Mesenchymal stem cell (in vitro differentiated cells and primary cell): ENCODE results near the gene SNRNP48.
A peak's percentile ranks its signal among the peaks of the same experiment; 100 is the strongest.

ENCODE experiments used
- DNase-seq: peaks from one replicate; pipeline ENCODE4 v3.0.0-alpha.2; 2013
- H2AFZ ChIP-seq: one replicate; pipeline ENCODE4 v1.6.1; 2013; ENCODE audit warnings: low read depth, mild to moderate bottlenecking, control low read depth, inconsistent platforms, low read length, moderate library complexity
- H2AK5ac ChIP-seq: 2 replicates; pipeline ENCODE4 v1.6.1; 2013; ENCODE audit warnings: low read length, moderate library complexity, mild to moderate bottlenecking, inconsistent platforms; ENCODE audit not compliant: severe bottlenecking
- H2BK120ac ChIP-seq: one replicate; pipeline ENCODE4 v1.6.1; 2013; ENCODE audit warnings: low read depth, mild to moderate bottlenecking, inconsistent platforms, low read length, moderate library complexity
- H2BK12ac ChIP-seq, 2 experiments: one replicate each; pipeline ENCODE4 v1.6.1; 2013; ENCODE audit warnings: inconsistent platforms in 2 of 2, low read length in 2 of 2, mild to moderate bottlenecking in 2 of 2, moderate library complexity in 2 of 2, control low read depth in 1 of 2
- H2BK15ac ChIP-seq: one replicate; pipeline ENCODE4 v1.6.1; 2013; ENCODE audit warnings: mild to moderate bottlenecking, low read depth, inconsistent platforms; ENCODE audit not compliant: poor library complexity, severe bottlenecking
- H2BK5ac ChIP-seq: 2 replicates; pipeline ENCODE4 v1.6.1; 2013; ENCODE audit warnings: low read depth, mild to moderate bottlenecking, low read length, control low read depth, inconsistent platforms; ENCODE audit not compliant: poor library complexity, severe bottlenecking
- H3K14ac ChIP-seq, 2 experiments: one replicate each; pipeline ENCODE4 v1.6.1; 2013; ENCODE audit warnings: inconsistent platforms in 2 of 2, low read length in 2 of 2, control low read depth in 1 of 2, mild to moderate bottlenecking in 1 of 2, moderate library complexity in 1 of 2
- H3K18ac ChIP-seq, 2 experiments: one replicate each; pipeline ENCODE4 v1.6.1; 2013; ENCODE audit warnings: inconsistent platforms in 2 of 2, low read length in 2 of 2, control low read depth in 1 of 2, low read depth in 1 of 2, mild to moderate bottlenecking in 1 of 2
- H3K23ac ChIP-seq, 2 experiments: one replicate each; pipeline ENCODE4 v1.6.1; 2013; ENCODE audit warnings: inconsistent platforms in 2 of 2, low read length in 2 of 2, mild to moderate bottlenecking in 2 of 2, moderate library complexity in 2 of 2, control low read depth in 1 of 2
- H3K27ac ChIP-seq: 2 replicates; pipeline ENCODE4 v1.5.1; 2013; ENCODE audit warnings: mild to moderate bottlenecking, moderate library complexity, low read length, control low read depth, inconsistent platforms; ENCODE audit not compliant: poor library complexity, severe bottlenecking
- H3K27me3 ChIP-seq, 2 experiments: 2 replicates each; pipeline versions ENCODE4 v1.6.1 to v1.7.0; 2013; ENCODE audit warnings: low read length in 2 of 2, mild to moderate bottlenecking in 2 of 2, moderate library complexity in 2 of 2, control low read depth in 1 of 2, inconsistent platforms in 1 of 2; ENCODE audit not compliant: control insufficient read depth in 1 of 2, insufficient read depth in 1 of 2
- H3K36me3 ChIP-seq, 2 experiments: 2 replicates each; pipeline versions ENCODE4 v1.6.1 to v1.7.0; 2013; ENCODE audit warnings: low read length in 2 of 2, control low read depth in 1 of 2, inconsistent platforms in 1 of 2, low read depth in 1 of 2, mild to moderate bottlenecking in 1 of 2; ENCODE audit not compliant: insufficient read depth in 2 of 2, control insufficient read depth in 1 of 2
- H3K4ac ChIP-seq, 2 experiments: one replicate each; pipeline ENCODE4 v1.6.1; 2013; ENCODE audit warnings: inconsistent platforms in 2 of 2, low read length in 2 of 2, mild to moderate bottlenecking in 2 of 2, moderate library complexity in 2 of 2, control low read depth in 1 of 2, low read depth in 1 of 2
- H3K4me1 ChIP-seq: 2 replicates; pipeline ENCODE4 v1.6.1; 2013; ENCODE audit warnings: low read depth, low read length, control low read depth; ENCODE audit not compliant: control insufficient read depth, insufficient read depth
- H3K4me2 ChIP-seq: 2 replicates; pipeline ENCODE4 v1.6.1; 2013; ENCODE audit warnings: low read length, mild to moderate bottlenecking, inconsistent platforms; ENCODE audit not compliant: poor library complexity, severe bottlenecking
- H3K4me3 ChIP-seq, 2 experiments: 2 replicates each; pipeline versions ENCODE4 v1.5.1 to v1.7.0; 2013; ENCODE audit warnings: low read length in 2 of 2, mild to moderate bottlenecking in 2 of 2, control low read depth in 1 of 2, low read depth in 1 of 2; ENCODE audit not compliant: insufficient read depth in 1 of 2
- H3K79me1 ChIP-seq: replicated peaks from 2 replicates; pipeline ENCODE4 v1.6.1; 2013; ENCODE audit warnings: mild to moderate bottlenecking, control low read depth, low read length, inconsistent platforms; ENCODE audit not compliant: poor library complexity, severe bottlenecking
- H3K9ac ChIP-seq: 2 replicates; pipeline ENCODE4 v1.7.0; 2013; ENCODE audit warnings: mild to moderate bottlenecking, low read length, moderate library complexity
- H3K9me3 ChIP-seq: 2 replicates; pipeline ENCODE4 v1.7.0; 2013; ENCODE audit warnings: mild to moderate bottlenecking, low read length; ENCODE audit not compliant: control insufficient read depth
- H4K8ac ChIP-seq: one replicate; pipeline ENCODE4 v1.6.1; 2013; ENCODE audit warnings: inconsistent platforms, mild to moderate bottlenecking, low read length, moderate library complexity
- H4K91ac ChIP-seq: one replicate; pipeline ENCODE4 v1.6.1; 2013; ENCODE audit warnings: mild to moderate bottlenecking, low read length, inconsistent platforms
- WGBS: methylation state at CpG from one replicate; pipeline ENCODE4 v1.1.7; 2013; ENCODE audit warnings: mixed read lengths; 5-methylcytosine and 5-hydroxymethylcytosine counted together

SNRNP48 gene

DNA sequence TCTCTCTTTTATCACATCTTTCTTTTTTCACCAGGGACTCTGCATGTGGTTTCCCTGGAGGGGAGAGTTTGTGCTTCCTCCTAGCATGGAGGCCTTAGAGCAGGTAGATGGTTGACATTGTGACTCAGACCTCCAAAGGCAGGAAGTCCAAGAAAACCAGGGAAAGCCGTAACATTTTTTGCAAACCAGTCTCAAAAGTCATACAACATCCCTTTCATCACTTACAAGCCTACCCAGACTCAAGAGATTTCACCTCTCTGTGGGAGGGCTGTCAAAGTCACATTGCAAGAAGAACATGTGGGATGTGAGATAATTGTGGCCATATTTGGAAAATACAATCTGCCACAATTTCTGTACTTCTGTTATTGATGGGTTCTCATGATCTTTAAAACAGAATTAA, 46.2 kb downstream of the SNRNP48 start:
- Histone ChIP-seq H2AK5ac (no peak overlapping the region), H2BK120ac (no peak overlapping the region), H2BK15ac (no peak overlapping the region), H3K9ac (no peak overlapping the region), H2AFZ (no peak overlapping the region), H3K14ac (no peak overlapping the region), H3K4me3 (no peak overlapping the region), H3K4me1 (peaks cover 5% of the 10 kb centered on the region), H3K18ac (no peak overlapping the region), H4K8ac (no peak overlapping the region), H3K27me3 (no peaks in the 10 kb centered on the region), H2BK5ac (no peak overlapping the region), H3K27ac (no peak overlapping the region), H2BK12ac (no peak overlapping the region), H3K36me3 (no peaks in the 10 kb centered on the region), H3K4ac (no peak overlapping the region), H3K23ac (no peak overlapping the region), H4K91ac (no peak overlapping the region), H3K9me3 (no peaks in the 10 kb centered on the region), H3K4me2 (no peak overlapping the region), H3K79me1 (no peaks in the 10 kb centered on the region)
- no CpG with 5 or more reads among the region's 1 CpG for WGBS
- DNase-seq, result no peak

DNA sequence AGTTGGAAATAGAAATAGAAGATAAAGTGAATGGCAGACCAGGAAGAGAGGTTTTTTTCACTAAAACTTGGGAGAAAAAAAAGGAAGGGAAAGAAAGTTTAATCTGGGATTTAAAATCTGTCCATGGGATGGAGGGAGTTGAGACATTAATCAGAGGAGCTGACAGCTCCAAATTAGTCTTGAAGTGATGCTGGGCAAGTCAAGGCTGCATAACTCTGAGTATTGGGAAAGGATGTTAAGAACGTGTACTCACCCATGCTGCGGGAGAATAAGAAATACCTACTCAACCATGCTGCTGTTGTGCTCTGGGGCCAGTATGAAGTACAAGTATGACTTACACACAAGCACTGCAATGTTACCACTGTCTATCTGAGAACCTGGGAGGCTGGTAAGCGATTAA, 47.5 kb downstream of the SNRNP48 start:
- WGBS, result 96% methylated on average over 2 of the region's 3 CpGs
- H3K27ac ChIP-seq, result no peak overlapping the region
- no peaks in the 10 kb centered on the region for H3K9me3 ChIP-seq
- no peak overlapping the region for H4K8ac ChIP-seq
- no peak overlapping the region for H3K9ac ChIP-seq
- H3K36me3 ChIP-seq, result no peaks in the 10 kb centered on the region
- H2AFZ ChIP-seq, result peak overlapping the region; percentile 39
- no peak for DNase-seq
- no peaks in the 10 kb centered on the region for H3K27me3 ChIP-seq
- no peak overlapping the region for H3K4me3 ChIP-seq
- H3K79me1 ChIP-seq, result no peaks in the 10 kb centered on the region
- H4K91ac ChIP-seq, result no peak overlapping the region
- no peak overlapping the region for H3K23ac ChIP-seq
- no peak overlapping the region for H3K4ac ChIP-seq
- H2BK15ac ChIP-seq, result no peak overlapping the region
- H2AK5ac ChIP-seq, result no peak overlapping the region
- no peak overlapping the region for H3K14ac ChIP-seq
- no peak overlapping the region for H2BK12ac ChIP-seq
- H3K18ac ChIP-seq, result no peak overlapping the region
- H3K4me2 ChIP-seq, result no peak overlapping the region
- no peak overlapping the region for H2BK5ac ChIP-seq
- peaks cover 5% of the 10 kb centered on the region for H3K4me1 ChIP-seq
- H2BK120ac ChIP-seq, result no peak overlapping the region

DNA sequence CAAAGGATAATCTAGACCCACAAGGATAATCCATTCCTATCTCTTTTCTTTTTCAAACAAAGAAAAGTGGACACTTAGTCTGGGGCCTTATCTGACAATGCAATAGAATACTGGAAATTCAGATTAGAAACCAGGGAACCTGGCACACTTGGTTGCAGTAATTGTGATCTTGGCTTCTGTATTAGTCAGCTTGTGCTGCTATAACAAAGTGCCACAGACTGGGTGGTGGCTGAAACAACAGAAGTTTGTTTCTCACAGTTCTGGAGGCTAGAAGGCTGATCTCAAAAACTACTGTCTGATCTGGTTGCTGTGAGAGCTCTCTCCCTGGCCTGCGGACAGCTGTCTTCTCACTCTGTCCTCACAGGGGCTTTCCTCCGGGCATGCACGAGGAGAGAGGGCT, 49.4 kb downstream of the SNRNP48 start:
- Histone ChIP-seq H3K18ac (no peak overlapping the region), H2AK5ac (no peak overlapping the region), H4K91ac (no peak overlapping the region), H3K27ac (no peak overlapping the region), H3K4me2 (no peak overlapping the region), H3K4ac (no peak overlapping the region), H3K23ac (no peak overlapping the region), H3K9ac (no peak overlapping the region), H3K27me3 (no peaks in the 10 kb centered on the region), H3K79me1 (no peaks in the 10 kb centered on the region), H2BK12ac (no peak overlapping the region), H4K8ac (no peak overlapping the region), H3K4me3 (no peak overlapping the region), H2BK15ac (peak overlapping the region; percentile 34), H3K4me1 (peaks cover 5% of the 10 kb centered on the region), H2AFZ (no peak overlapping the region), H3K14ac (no peak overlapping the region), H3K36me3 (no peaks in the 10 kb centered on the region), H2BK5ac (no peak overlapping the region), H3K9me3 (no peaks in the 10 kb centered on the region), H2BK120ac (no peak overlapping the region)
- WGBS, result 92% methylated on average over 3 of the region's 3 CpGs
- DNase-seq, result no peak

- H3K27me3 ChIP-seq, result no peaks in the 10 kb centered on the region
- no peak overlapping the region for H3K27ac ChIP-seq
- no peak overlapping the region for H3K14ac ChIP-seq
- DNase-seq, result no peak
- no peaks in the 10 kb centered on the region for H3K36me3 ChIP-seq
- no peaks in the 10 kb centered on the region for H3K79me1 ChIP-seq
- H4K8ac ChIP-seq, result no peak overlapping the region
- no peak overlapping the region for H3K4me2 ChIP-seq
- no peak overlapping the region for H2AK5ac ChIP-seq
- H3K4me3 ChIP-seq, result no peak overlapping the region
- H3K4ac ChIP-seq, result no peak overlapping the region
- H2AFZ ChIP-seq, result no peak overlapping the region
- H3K23ac ChIP-seq, result no peak overlapping the region
- no peak overlapping the region for H3K18ac ChIP-seq
- no peak overlapping the region for H2BK120ac ChIP-seq
- H4K91ac ChIP-seq, result no peak overlapping the region
- H2BK5ac ChIP-seq, result no peak overlapping the region
- no peak overlapping the region for H2BK12ac ChIP-seq
- H3K4me1 ChIP-seq, result peaks cover 5% of the 10 kb centered on the region
- no peaks in the 10 kb centered on the region for H3K9me3 ChIP-seq
- H3K9ac ChIP-seq, result no peak overlapping the region
- WGBS, result no CpG with 5 or more reads among the region's 1 CpG
- no peak overlapping the region for H2BK15ac ChIP-seq
Measured at GRCh38 chr6:7640016-7640415, 50.0 kb downstream of the SNRNP48 start.
